GM18951 (cell line): ENCODE results near the gene MEPCE.

Source experiments
- POLR2A ChIP-seq: IDR thresholded peaks from 4 replicates; pipeline ENCODE4 v1.6.1; 2011; ENCODE audit warnings: mild to moderate bottlenecking; ENCODE audit not compliant: insufficient read length, insufficient read depth; ENCODE audit errors: extremely low read depth
- in situ Hi-C: fragments of 300-500 bp; cut with MboI; formaldehyde crosslinking; loops from one replicate; pipeline ENCODE4 v1.12.0; 2022; ENCODE audit warnings: low sequenced_read_pairs, mixed read lengths, inconsistent platforms; ENCODE audit not compliant: unreplicated experiment

The MEPCE gene

DNA sequence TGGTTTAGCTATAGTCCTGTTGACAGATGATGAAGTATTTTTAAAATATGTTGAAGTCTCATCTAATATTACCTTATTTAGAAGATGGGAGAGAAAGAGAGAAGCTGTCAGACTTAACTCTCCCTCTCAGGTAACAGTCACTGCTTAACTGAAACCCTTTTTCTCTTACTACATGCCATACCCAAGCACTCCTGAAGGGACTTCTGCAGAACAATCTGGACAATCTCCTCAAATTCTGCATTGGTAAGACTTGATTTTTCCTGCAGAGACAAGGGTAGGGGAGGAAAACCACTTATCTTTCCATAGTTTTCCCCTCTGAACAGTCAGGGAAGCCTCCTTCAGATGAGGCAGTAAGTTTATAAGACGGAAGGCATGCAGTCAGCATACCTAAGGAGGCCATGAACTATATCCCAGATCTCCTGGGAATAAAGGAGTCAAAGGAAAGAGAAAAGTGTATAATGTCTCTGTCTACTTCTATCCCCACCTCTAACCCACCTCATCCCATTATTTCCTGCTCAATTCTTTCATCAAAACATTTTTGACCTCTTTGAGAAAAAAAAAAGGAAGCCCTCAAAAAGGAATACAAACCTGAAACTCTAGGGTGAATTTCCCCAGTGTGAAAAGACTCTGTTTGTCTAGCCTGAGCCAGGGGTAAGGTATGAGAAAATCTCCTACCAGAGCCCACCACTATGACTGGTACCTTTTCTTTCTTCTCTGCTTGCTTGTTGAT is 10.5 kb upstream of the MEPCE start:
- in situ Hi-C loops, result no loop called here
- no peak for TF ChIP-seq POLR2A

DNA sequence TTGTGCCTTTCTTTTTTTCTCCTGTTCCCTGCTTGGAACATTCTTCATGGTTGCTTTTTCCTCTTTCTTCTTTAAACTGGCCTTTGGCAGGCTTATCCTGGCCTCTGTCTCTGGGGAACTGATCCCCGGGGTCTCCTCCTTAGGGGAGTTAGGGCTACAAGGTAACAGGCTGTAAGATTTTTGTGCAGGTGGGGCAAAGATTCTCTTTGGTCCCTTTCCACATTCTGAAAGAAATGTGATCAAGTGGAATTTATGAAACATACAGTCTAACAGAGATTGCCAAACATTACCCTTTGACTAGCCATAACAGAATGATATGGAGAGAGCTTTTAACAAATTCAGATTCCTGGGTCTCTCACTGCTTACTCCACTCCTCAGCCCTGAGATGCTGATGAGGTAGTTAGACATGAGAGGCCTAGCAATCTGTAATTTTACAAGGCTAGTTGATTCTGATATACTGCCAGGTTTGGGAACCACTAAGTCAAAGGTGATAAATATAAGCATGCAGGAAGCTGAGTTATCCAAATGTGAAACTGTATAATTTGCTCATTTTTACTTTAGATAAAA is 9.9 kb upstream of the MEPCE start:
- TF ChIP-seq POLR2A, result no peak
- in situ Hi-C loops, result no loop called here

DNA sequence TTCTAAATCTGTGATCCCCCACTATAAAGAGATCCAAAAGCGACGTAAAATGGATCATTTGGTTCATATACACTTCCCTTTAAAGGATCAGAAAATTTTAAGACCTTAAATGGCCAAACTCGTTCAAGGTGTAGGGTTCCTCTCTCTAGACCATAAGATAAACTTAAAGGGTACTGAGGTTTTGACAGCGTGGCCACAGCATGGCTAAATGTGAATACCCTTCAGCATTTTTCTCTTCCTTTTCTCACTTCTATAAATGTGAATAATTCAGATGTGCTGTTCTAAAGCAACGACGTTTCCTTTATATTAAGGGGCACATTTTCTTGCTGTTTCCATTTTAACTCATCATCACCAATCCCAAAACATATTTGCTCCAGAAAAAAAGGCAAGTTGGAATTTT is 6.3 kb upstream of the MEPCE start:
- no peak for TF ChIP-seq POLR2A
- in situ Hi-C loops, result no loop called here

DNA sequence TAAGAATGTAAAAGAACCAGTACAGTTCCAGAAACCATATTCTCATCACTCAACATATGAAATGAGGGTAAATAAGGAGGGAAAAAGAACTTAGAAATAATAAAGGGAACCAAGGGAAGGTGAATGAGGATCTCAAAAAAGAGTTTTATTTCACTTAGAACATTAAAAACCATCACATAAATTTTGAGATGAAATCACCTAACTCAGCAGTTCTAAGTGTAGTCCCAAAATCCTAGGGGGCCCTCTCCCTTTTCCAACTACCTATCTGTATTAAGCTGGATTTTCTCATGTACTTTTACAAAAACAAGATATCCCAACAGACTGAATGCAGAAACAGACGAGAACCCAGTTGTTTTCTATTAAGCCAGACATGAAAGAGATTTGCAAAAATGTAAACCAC is 4.3 kb upstream of the MEPCE start:
- in situ Hi-C loops, result no loop called here
- no peak for TF ChIP-seq POLR2A

DNA sequence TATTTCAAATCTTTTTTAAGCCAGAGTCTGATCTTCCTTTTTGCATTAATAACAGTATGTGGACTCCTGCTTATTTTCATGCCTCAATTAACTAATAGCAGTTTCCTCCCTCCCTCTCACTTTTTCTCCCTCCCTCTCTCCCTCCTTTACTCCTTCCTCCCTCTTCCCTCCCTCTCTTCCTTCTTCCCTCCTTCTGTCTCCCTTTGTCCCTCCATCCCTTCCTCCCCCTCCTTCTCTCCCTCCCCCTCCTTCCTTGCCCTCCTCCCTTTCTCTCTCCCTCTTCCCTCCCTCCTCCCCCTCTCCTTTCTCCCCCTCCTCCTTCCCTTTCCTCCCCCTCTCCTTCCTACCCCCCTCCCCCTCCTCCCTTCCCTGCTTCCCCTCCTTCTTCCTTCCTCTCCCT is 3.1 kb upstream of the MEPCE start:
- in situ Hi-C loops, result no loop called here
- no peak for TF ChIP-seq POLR2A

DNA sequence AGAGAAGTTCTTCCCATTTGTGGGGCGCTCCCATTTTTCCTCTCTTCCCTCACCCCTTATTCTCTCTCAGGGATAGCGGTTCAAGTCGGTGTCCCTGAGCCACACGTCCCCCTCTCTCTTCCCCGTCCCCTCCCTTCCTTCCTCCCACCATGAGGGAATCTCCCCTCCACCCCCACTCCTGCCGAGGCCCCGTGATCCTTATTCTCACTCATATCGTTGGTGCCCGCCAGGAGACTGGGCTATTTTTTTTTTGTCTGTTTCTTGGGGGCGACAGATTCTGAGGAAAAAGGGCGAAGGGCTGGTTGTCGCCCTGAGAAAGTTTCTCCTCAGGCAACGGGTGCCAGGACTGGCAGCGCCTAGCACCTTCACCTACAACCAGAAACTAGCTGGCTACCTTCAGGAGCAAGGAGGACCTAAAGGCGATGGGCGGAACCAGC is 1.9 kb upstream of the MEPCE start:
- in situ Hi-C loops, result no loop called here
- no peak for TF ChIP-seq POLR2A

DNA sequence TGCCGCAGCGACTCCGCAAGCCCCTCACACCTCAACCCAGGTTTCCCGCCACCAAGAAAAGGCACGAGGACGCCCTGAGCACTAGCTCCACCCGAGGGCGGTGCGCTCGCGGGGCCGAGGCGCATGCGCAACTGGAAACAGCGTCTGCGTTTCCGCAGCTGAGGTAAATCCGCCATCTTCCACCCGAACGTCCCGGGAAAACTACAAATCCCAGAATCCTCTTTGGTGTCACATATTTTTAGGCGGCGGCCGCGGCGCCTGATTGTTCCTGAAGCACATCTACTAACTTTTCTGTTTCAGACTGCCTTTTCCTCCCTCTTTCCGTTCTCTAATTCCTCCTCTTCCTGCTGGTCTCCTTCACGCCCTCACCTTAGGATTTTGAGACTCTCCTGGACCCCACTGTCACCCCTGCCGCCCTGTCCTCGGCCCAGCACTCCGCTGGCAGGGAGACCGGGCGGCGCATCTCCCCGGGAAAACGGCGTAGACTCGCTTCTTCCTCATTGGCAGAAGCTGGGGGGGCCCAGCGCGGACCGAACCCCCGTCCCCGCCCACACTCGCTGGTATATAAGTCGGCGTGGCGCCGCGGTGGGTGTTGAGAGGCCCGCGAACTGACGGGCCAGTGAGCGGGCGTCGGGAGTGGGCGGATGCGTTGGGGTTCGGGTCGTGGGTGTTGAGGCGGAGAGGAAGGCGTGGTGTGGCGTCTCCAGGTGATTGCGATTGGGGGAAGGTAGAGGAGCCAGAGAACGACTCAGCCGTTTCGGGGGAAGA is 1.2 kb upstream of the MEPCE start, which contains the start of gene ZCWPW1:
Gene ZCWPW1 (minus strand): TSS at position 505 of the 768 bp plus-strand sequence. CDS start 8,054 bp downstream, outside the sequence.
- in situ Hi-C loops, result no loop called here
- peak; percentile 100 for TF ChIP-seq POLR2A

DNA sequence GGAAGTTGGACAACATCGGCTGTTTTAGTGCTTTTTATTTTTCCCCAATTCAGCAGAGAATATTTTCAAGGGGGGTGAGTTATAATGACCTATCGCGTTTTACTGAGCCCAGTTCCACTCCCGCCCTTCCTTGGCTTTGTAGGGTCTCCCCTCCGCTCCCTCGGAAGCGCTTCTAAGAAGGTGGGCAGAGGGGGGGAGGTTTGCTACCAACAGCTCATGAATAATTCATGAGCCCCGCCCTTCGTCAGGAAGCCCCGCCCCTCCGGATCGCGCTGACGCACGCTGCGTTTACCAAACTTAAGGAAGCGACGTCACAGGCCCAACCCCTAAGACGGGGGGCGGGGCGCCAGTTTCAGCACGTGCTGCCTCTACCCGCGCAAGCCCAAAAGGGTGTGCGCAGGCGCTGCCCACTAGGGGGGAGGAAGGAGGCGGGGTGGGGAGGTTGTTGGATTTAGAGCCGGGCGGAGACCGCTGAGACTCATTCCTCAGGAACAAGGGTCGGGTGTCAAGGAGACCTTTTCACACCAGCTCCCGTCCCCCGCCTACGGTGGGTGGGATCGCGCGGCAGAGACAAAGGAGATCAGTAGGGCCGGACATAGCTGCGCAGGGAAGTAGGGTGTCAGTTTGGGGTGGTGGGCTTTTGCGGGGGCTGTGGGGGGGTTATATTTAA is 529 bp upstream of the MEPCE start:
- in situ Hi-C loops, result no loop called here
- peak; percentile 91 for TF ChIP-seq POLR2A

DNA sequence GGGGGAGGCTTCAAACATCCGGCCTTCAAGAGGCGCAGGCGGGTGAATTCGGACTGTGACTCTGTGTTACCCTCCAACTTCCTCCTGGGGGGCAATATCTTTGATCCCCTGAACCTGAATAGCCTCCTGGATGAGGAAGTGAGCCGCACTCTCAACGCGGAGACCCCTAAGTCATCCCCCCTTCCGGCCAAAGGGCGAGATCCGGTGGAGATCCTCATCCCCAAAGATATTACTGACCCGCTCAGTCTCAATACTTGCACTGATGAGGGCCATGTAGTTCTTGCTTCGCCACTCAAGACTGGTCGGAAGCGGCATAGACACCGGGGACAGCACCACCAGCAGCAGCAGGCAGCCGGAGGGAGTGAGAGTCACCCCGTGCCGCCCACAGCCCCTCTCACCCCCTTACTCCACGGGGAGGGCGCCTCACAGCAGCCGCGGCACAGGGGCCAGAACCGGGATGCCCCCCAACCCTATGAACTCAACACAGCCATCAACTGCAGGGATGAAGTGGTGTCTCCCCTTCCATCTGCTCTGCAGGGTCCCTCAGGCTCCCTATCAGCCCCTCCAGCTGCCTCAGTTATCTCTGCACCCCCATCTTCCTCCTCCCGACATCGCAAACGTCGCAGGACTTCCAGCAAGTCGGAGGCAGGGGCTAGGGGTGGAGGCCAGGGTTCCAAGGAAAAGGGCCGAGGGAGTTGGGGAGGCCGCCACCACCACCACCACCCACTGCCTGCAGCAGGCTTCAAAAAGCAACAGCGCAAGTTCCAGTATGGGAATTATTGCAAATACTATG is 1.1 kb downstream of the MEPCE start:
- TF ChIP-seq POLR2A, result no peak
- in situ Hi-C loops, result no loop called here

DNA sequence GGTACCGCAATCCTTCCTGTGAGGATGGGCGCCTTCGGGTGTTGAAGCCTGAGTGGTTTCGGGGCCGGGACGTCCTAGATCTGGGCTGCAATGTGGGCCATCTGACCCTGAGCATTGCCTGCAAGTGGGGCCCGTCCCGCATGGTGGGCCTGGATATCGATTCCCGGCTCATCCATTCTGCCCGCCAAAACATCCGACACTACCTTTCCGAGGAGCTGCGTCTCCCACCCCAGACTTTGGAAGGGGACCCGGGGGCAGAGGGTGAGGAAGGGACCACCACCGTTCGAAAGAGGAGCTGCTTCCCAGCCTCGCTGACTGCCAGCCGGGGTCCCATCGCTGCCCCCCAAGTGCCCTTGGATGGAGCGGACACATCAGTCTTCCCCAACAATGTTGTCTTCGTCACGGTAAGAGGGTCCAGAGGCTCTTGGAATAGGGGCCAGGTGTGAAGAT is 1.7 kb downstream of the MEPCE start:
- no peak for TF ChIP-seq POLR2A
- in situ Hi-C loops, result no loop called here

DNA sequence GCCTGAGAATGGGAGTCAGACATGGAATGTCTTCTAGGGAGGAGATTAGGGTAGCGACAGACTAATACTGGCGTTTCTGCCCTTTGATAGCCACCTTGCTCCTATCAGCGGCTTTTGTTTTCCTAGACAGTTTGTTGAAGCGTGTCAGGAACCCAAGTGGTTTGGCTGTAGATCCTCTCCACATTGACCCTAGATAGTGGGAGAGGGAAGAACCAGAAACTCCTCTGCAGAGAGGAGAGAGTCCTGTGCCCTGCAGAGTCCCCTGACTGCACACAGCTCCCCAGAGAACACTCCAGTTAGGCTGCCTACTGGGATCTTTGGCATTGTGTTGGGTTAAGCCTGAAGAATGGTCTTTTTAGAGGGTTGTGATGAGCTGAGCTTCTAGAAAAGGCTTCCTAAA is 2.4 kb downstream of the MEPCE start:
- no peak for TF ChIP-seq POLR2A
- in situ Hi-C loops, result no loop called here

DNA sequence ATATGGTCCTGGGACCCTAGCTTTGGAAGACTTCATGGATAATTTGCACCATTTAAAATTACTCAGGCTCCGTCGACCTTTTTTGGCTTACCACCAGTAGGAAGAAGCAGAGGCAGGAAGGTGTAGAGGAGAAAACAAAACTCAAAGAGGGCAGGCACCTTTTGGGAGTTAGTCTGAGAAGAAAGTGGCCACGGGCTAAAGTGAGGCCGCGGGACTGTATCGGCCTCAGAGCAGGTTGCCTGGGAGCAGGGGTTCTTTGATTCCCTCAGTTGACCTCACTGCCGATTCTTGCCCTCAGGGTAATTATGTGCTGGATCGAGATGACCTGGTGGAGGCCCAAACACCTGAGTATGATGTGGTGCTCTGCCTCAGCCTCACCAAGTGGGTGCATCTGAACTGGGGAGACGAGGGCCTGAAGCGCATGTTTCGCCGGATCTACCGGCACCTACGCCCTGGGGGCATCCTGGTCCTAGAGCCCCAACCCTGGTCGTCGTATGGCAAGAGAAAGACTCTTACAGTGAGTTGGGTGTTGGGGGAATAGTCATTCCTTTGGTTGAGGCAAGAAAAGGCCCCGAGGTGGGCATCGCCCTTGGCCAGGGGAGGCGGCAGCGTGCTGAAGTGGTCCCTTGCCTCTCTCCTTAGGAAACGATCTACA is 3.1 kb downstream of the MEPCE start:
- in situ Hi-C loops, result no loop called here
- TF ChIP-seq POLR2A, result no peak
